ENCODE measurements around the gene STAB1.

Gene STAB1

DNA sequence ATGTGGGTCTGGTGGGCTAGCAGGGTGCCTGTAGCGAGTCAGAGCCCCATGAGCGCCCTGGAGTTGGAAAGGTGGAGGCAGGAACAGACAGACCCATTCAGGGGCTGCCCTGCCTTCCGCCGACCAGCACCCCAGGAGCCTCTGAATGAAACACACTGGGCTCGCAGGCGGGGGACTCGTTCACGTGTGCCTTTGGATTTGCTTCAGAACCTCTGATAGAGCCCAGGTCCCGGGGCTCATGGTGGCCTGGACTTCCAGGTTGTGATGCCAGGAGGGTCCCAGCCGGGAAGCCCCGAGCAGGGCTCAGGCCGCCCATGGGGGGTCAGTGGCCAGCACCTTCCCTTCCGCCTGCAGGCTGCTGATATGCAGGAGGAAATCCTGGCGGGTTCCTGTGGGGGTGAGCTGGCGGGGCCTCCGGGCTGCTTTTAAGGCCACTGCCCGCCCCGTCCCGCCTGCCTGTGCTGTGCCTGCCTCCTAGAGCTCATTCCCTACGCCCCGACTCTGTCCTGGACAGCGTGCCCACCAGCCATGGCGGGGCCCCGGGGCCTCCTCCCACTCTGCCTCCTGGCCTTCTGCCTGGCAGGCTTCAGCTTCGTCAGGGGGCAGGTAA is at the start of gene STAB1:
Gene STAB1 (plus strand): TSS at position 453 of the 610 bp plus-strand sequence. CDS start 76 bp downstream, at position 529.
- DNase-seq, result no peak

DNA sequence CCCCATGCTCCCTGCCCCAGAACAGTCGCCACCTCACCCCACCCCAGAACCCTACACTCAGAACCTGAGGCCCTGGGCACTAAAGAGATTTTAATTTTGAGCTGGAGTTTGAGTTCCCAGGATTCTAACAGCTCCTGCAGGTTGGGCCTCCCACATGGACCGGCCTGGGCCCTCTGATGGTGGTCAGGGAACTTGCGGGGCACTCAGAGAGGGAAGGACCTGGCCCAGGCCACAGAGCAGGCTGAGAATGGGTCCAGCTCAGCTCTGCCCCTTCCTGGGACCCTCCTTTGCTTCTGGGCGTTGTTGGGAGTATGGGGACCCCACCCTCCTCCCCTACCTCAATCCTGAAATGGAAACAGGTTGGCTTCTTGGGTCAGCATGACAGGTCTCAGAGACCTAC is 49.1 kb upstream of the STAB1 start:
- DNase-seq, result no peak

DNA sequence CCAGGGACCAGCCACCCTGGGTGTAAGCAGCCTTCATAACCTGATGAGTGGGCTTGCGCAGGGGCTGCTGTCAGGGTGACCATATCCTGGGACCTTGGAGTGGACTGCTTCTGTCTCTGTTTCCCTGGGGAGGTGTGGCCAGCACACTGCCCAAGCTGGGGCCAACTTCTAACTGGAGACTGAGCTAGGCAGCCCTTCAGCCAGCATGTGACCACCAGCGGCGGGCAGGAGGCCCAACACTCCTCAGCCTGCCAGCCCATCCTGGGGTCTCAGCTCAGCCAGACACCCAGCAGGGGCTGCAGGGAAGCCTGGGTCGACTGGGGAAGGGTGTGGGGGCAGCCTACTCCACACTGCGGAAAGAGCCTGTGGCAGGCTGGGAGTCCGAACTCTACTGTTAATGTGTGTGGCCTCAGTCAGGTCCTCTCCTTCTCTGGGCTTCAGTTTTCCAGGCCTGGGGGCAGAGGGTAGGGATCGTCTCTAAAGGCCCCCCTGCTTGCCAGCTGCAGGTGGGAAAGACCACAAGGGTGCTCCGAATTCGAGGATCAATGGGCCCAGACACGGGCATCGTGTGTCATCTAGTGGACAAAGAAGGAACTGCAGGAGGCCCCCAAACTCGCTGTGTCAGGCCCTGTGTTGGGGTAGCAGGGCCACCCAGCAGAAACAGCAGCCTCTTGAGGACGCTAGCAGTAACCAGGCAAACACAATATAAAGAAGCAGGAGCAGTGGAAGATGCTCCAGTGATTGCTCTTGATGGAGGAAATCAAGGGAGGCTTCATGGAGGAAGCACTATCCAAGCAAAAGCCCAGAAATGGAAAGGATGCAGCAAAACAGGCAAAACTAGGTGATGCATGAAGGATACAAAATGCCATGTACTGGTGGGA is 48.3 kb upstream of the STAB1 start:
- DNase-seq, result no peak

DNA sequence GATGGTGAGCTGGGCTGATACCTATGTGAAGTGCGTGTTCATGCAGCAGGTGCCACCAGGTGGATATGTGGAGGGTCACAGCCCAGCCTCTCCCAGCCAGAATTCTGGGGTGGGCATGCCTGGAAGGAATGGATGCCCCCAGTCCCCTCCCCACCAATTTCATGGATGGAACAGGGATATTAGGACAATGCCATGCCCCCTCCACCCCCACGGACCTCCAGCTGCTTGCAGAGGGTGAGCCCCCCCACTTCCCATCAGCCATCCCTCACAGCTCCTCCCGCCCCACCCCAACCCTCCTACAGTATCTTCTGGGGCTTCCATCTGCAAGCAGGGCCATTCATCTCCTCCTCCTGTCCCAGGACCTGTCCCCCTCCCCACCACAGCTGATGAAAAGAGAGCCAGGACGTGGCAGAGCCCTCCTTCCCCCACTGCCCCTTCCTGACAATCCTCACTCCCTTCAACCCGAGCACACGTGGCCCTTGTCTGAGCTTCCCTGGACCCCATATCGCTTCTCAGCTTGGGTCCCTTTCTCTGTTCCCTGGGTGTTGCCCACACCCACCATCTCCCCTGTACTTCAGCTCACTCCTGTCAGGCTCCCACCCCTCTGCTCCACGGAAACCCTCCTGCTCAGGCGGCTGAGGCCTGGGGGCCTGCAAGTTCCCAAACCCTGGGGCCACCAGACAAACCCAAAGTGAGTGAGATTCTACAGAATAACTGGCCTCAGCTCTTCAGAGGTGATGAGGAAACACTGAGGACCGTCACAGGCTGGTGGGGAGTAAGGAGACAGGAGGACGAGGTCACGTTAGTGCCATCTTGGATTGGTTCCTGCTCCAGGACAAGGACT is 47.4 kb upstream of the STAB1 start:
- no peak for DNase-seq

DNA sequence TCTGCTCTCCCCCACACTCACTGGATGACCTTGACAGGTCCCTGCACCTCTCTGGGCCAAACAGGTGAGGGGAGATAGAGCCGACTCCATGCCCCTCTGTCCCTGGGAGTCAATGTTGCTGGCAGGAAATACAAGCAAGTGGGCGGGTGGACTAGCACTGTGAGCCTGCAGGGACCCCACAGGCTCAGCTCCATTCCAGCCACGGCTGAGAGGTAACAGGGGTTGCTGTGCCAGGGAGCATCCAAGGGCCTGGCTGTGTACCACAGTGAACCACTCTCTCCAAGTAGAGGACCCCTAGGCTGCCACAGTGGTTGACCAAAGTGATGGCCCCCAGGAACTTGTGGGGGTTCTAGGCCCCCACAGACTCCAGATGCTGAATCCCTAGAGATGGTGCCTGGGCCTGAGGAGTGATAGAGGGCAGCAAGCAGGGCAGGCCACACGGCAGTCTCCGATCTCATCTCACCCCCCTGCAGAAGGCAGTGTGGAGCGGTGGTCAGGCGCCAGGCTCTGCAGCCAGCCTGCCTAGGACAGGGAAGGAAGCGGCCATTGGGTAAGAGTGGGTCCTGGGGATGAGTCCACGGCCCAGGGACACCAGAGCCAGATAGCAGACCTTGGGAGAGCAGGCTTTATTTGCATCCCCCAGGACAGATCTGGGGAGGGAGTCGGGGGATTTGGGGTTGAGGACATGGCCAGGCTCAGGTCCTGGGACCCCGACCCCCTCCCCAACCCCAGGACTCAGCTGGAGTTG is 44.5 kb upstream of the STAB1 start:
- DNase-seq, result no peak

GRCh38 chr3:52451237-52452083 is 43.7 kb upstream of the STAB1 start:
- no peak for DNase-seq

GRCh38 chr3:52452126-52452525 is 43.0 kb upstream of the STAB1 start:
- DNase-seq, result no peak

DNA sequence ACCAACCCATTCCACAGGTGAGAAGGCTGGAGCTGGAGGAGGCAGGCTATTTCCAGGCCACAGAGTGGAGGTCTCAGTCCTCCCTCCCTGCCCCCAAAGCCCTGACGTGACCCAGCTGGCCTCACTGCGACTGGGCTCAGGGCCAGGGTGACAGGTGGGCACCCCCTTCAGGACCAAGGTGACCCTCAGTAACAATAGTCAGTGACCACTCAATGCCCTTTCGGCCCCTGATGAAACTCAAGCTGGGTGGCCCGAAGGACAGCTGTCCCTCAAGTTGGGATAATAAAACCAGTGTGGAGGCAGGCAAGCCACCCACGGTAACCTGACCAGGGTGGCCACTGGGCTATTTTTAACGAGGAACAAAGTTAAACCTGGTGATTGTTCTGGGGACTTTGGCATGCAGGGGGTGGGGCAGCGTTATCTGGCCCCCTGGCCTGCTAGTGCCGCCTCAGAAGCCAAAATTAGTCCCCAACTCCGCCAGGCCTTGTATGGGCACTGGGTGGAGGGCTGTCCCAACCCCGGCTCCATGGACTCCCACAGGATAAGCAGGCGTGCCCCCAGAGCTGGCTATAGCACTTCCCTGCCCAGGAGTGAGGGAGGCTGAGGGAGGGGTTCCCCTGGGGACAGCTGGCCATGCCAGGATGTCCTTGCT is 42.4 kb upstream of the STAB1 start:
- no peak for DNase-seq

- DNase-seq, result no peak
Measured at GRCh38 chr3:52453496-52454249, 41.5 kb upstream of the STAB1 start, which contains the start of gene TNNC1. Gene TNNC1, minus strand, starts transcription at chr3:52454041. Its CDS starts 26 bp downstream, at chr3:52454015.

DNA sequence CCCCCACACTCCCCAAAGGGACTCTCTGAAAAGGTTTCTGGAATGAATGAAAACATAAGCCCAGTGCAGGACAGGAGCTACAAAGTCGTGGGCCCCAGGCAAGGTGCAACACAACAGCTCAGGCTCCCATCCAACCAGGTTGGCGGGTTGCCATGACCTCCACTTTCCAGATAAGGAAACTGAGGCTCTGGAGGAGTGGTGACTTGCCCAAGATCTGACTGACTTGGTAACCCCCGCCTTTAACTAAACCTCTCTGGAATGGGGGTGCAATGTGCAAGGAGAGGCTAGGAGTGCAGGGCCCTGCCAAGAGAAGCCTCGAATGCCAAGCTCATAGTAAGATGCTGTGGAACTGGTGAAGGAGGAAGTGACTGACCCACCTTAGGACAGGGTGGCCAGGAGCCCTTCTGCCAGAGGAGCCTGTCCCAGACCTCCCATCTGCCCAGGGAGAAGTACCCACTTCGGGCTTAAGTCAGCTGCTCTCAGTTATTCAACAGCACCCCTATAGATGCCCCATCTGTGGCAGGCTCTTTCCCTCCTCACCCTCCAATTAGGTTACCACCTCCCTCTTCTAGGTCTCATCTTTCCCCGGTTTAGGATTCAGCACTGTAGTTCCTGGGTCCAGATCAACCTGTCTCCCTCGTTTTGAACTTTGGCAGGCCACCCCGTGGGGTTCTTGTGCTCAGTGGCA is 40.7 kb upstream of the STAB1 start:
- no peak for DNase-seq

DNA sequence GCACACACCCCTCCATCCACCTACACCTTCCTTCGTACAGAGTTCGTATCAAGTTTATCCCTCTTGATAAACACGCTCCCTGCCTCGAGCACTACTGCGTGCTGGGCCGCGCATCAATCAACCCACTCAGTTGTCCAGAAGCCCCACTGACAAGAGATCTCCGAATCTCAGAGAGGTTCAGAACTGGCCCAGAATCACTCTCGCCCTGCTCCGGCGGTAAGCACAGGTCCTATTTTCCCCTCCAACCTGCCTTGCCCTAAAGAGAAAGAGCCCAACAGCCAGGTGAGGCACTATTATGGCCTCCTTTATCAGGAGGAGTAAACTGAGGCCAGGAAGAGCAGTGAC is 40.2 kb upstream of the STAB1 start:
- no peak for DNase-seq

GRCh38 chr3:52455283-52456168 is 39.6 kb upstream of the STAB1 start, which contains the start of gene NISCH:
Gene NISCH, plus strand, starts transcription at chr3:52455604. Its CDS starts 38 bp downstream, at chr3:52455642.
- DNase-seq, result peak; percentile 75

- DNase-seq, result no peak
Measured at GRCh38 chr3:52456169-52456799, 38.9 kb upstream of the STAB1 start.

DNA sequence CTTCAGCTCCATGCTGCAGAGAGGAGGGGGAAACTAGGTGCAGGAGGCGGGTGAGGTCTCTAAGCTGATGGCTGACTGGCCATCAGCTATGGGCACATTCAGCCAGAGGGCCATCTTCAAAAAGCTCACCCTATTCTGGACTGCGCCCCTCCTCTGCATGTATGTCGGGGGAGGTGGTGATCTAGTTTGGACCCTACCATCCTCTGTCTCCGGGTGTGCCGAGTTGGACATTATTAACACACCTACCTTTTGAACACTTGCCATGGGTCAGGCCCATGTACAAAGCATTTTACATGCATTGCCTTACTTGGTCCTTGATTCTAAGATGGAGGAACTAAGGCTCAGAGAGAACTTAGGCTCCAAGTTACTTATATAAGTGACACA is 38.3 kb upstream of the STAB1 start:
- no peak for DNase-seq

DNA sequence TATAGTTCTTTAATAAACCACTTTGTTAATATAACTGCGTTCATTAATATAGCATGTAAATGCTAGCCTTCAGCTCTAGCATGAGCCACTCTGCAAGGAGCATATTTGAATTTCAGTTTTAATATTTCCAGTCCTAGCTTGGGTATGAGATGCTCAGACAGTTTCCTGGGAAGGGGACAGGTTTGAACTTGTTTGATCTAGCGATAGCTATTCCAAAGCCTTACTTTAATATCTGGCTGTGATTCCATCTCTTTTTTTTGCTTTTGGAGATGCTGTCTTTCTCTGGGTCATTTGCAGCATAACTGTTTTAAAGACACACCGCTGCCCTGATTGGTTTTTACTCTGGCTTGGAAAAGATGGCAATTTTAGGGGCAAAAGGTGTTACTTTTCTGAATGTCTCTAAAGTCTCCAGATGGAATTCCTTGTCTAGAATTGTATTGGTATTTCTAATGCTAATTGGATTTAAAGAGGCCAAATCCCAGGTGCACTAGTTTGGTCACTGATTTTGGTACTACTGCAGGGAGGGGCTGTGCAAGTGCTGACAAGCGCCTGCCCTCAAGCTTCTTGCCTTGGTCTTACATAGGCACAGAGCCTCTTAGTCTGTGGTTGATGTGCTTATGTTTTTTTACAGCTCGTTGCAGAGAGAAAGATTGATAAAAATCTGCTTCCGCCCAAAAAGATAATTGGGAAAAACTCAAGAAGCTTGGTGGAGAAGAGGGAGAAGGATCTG is 36.9 kb upstream of the STAB1 start:
- DNase-seq, result no peak

DNA sequence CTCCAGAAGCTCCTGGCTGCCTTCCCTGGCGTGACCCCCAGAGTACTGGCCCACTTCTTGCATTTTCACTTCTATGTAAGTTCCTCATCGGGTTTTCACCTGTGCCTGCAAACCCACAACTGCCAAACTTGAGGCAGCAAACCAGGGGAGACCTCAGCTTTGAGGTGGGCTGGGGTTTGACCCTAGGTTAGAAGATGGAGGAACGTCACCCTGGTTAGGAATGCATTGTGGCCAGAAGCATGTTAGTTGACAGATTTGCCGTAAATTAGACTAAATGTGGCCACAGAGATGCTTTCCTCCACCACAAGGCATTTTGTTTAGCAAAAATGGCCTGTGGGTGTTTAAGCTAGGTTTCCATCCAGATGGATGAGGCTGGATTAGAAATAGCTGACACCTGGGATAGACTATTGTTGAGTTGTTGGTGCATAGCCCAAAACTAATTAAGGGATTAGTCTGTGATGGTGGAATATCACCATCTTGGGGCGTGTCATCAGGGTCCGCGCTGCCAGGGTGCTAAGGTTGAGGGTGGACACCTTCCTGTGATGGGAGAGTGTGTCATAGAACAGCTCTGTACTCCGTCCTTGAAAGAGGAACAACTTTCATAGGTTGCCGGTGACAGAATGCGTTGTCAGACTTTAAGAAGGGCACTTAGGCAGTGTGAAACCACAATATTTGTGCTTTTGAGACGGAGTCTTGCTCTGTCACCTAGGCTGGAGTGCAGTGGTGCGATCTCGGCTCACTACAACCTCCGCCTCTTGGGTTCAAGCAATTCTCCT is 36.2 kb upstream of the STAB1 start:
- DNase-seq, result no peak

GRCh38 chr3:52461874-52462273 is 33.3 kb upstream of the STAB1 start:
- DNase-seq, result no peak

Data from NCI-H1105 (cell line).